GM18951 (cell line): ENCODE data around the gene GNL3L.

Experiments
- POLR2A ChIP-seq: IDR thresholded peaks from 4 replicates; pipeline ENCODE4 v1.6.1; 2011; ENCODE audit warnings: mild to moderate bottlenecking; ENCODE audit not compliant: insufficient read length, insufficient read depth; ENCODE audit errors: extremely low read depth
- in situ Hi-C: fragments of 300-500 bp; cut with MboI; formaldehyde crosslinking; loops from one replicate; pipeline ENCODE4 v1.12.0; 2022; ENCODE audit warnings: low sequenced_read_pairs, mixed read lengths, inconsistent platforms; ENCODE audit not compliant: unreplicated experiment

Gene GNL3L

DNA sequence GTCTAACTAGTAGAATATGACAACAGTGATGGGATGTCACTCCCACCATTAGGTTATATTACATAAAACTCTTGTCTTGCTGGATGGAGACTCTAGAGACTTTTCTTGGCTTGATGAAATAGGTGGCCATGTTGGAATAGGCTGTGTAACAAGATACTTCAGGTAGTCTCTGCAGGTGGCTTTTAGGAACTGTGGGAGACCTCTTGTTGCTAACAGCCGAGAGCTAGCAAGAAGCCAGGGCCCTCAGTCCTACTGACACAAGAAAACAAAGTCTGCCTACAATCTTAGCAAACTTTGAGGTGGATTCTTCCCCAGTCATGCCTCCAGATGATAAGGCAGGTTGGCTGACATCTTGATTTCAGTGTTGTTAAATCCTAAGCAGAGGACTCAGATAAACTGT, 72.5 kb downstream of the GNL3L start:
- TF ChIP-seq POLR2A, result no peak
- in situ Hi-C loops, result no loop called here
